GOT3 (cell line): ENCODE results near the gene CCDC47.

ENCODE experiments used
- DNase-seq: peaks from one replicate; lab custom pipeline; 2025; ENCODE audit warnings: mixed read lengths; lab: John Stamatoyannopoulos, UW

CCDC47 gene

DNA sequence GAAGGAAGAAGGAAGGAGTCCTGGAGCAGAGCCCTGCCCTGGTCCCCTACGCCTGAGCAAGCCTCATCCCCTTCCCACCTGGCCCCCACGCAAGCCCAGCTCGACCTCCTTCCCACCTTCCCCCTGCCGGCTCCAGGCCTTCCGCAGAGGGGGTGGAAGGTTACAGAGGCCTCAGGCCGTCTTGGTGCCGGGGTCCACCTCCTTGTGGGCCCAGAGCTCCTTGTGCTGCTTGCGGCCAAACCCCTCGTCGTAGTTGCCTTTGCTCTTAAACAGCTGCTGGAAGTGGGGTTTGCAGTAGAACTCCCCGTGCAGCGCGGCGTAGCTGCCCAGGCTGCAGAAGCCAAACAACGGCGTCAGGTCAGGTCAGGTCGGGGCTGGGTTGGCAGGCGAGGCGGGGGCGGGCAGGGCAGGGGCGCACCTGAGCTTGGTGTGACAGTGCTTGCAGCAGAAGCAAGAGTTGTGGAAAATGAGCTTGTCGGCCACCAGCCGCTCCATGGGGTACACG is 75.0 kb downstream of the CCDC47 start:
- DNase-seq = no peak

DNA sequence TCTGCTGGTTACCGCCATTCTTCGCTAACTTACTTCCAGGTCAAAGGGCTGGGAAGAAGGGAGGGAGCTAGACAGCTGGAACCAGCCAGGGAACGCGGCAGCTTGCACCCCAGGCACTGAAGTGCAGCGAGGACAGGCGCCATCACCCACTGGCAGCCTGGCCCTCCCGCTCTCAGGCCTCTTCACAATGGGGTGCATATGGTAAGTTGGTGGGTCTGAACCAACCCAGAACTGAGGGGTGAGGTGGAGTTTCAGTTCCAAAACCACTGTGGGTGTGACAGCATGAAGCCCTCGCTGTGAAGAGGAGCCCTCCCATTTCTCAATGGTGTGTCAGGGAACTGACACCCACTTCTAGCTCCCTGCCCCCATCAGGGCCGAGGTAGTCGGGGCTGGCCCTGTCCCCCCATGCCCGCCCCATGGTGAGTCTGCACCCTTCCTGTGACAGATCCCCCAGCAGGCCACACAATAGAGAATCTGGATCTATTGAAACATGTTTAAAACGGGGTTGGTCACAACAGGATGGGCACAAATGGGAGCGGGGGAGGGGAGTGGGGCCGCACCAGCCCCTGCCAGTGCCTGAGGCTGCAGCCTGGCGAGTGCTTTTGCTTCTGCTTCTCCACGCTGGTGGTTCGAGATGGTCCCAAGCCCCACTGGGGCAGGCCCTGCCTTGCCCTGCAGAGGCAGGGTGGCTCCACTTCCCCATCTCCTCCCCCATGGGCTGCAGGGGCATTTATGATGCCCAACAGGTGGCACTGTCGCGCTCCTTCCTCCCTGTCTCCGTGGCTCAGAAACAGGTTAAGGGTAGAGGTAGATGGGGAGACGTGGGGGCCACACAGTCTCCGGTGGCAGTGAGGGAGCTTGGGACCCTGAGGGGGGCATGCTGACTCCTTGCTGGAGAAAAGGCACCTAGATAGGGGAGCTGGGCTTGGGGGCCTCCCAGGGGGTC is 75.8 kb downstream of the CCDC47 start:
- no peak for DNase-seq

GRCh38 chr17:63696381-63696961 is 76.9 kb downstream of the CCDC47 start:
- no peak for DNase-seq

GRCh38 chr17:63695889-63696288 is 77.5 kb downstream of the CCDC47 start:
- no peak for DNase-seq
